Right renal cortex interstitium (tissue), 3 donors: Measurements from ENCODE around the gene WFDC12. TPM values are rescaled to one million over a fixed set of nuclear protein-coding genes. Genes with fewer than 3 reads are reported as not detected.

Experiments used
- DNase-seq, 3 donors: peaks; one replicate each; pipeline ENCODE4 v3.0.0-alpha.2; 2013; ENCODE audit warnings: low read depth in 3 of 3, low spot score in 2 of 3
- polyA plus RNA-seq, 3 donors: library from polyadenylated mRNA; unstranded; fragments of 120-200 nt; gene quantifications; one replicate each; pipeline ENCODE4 v1.2.1, GENCODE V29; 2013; ENCODE audit not compliant: insufficient read length in 3 of 3

WFDC12 gene
- polyA plus RNA-seq, 3 donors: not detected

DNA sequence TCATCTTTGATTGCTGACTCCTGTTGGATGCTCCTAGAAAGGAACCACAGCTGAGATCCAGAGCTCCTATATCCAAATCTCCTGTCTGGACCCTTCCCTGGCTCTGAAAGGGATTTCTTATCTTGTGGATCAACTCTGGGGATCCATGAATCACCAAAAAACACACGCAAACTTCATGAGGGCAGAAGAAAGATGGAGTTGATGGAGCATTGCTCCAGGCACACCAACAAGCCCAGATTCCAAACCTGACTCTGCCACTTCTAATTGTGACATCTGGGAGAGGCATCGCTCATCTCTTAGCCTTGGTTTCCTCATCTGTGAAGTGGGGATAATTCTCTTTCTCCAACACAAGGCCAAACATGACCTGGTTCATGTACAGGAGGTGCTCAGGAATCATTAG, 30.1 kb downstream of the WFDC12 start:
- DNase-seq: no peak

DNA sequence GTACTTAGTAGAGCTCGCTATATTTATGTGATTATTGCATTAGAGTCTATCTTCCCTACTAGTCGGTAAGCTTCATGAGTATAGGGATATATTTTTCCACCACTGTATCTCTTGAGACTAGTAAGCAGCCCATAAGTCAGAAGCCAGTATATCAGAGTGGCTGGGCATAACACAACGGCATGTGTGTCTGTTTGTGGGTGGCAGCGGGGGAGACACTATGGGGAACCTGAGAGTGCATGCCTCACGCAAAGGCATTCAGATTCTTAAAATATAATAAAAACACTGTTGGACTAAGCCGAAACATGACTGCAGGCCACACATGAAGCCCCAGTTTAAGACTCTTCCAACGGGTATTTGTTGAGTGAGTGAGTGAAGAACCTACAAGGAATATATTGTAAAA, 31.4 kb downstream of the WFDC12 start:
- no peak for DNase-seq

- no peak for DNase-seq
These were observed 32.9 kb downstream of the WFDC12 start for GRCh38 chr20:45091366-45091765.

DNA sequence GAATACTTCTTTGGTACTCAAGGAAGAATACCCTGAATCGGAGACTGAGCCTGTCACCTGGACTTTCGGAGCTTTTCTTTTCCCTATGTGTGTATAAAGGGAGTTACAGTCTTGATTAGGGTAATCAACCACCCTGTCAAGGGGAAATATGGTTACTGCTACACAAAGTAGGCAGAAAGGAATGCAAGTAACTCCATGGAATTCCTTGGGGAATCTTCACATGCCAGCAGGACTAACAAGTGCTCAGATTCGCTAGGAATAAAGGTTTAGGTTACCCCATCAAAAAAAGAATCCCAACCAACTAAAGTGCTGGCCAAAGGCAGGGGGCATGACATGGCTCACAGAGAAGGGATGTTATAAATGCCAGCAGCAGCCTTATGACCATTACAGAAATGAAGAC, 33.8 kb downstream of the WFDC12 start:
- no peak for DNase-seq

DNA sequence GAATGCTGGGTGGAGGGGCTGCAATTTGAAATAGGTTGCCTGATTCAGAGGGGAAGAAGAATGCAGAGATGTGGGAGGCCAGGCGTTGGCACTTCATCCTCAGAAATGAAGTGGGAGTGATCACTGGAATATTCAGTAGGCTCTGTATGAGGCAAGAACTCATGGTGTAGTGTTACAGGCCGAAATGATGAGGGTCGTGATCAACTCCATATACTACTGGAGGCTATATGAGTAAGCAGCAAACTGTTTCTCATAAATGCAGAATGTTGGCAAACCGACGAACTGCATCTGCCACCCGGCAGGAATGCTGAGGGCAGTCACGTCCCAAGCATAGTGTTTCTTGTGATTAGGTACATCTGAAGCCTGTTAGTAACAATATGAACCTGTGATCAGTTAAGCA, 36.0 kb downstream of the WFDC12 start:
- DNase-seq: no peak

DNA sequence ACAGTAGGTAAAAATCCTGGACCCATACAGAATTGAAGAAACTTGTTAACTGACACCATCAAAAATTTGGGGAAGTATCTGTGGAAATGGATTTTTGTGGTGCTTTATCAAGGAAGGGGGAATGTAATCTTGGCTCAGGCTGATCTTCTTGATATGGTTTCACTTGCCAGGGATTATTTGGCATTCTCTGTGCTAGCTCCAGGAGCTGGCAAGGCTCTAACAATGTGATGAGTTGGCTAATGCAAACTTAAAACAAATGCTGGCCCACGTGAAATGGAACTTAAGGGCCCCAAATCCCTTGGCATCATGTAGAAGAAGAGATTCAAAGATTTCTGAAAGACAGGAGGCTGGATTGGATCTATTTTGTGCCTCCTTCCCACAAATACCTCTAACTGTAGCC, 36.5 kb downstream of the WFDC12 start:
- no peak for DNase-seq

DNA sequence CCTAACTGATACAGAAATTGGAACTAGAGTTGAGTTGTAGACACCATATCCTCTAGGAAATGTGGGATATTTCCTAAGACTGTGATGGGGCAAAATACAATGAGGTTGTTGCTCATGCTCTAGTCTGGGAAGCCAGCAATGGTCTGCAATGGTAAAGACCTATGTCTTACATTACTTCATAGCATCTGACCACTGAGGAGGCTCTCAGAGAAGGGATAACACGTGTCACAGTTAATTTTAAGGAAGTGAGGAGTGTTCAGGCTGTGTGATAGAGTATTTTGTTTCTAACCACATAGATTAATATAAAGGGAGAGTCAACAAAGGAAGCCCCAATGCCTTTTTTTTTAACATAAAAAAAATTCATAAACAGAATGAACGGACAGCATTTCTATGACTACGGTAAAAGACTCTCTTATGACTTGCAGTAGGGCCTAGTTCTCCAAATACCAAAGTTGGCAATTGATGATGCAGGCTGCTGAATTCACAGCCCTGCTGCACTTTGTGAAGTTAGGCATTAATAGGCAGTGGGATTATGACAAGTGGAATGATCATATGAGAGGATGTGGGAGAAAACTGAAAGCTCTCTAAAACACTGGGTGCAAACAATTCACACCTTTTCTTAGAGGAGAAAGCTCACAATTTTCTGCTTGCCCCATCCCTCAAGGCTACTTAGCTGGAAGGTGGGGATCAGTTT, 37.0 kb downstream of the WFDC12 start:
- no peak for DNase-seq

DNA sequence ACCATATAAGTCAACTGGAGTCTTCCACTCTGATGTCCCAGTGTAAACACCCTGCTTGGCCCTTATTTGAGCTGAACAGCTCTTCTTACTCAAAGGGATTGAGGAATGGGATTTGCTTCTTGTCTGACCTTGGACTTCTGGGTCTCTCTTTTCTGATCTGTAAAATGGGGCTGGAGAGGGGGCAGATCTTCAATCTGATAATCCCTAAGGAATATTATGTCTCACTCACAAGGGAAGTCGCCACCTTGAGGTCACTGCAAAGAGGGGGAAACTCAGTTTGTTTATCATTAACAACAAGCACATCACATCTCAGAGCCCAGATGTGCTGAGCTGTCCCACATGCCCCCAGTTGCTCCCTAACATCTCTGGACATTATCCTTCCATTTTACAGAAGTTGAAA, 38.4 kb downstream of the WFDC12 start:
- no peak for DNase-seq

DNA sequence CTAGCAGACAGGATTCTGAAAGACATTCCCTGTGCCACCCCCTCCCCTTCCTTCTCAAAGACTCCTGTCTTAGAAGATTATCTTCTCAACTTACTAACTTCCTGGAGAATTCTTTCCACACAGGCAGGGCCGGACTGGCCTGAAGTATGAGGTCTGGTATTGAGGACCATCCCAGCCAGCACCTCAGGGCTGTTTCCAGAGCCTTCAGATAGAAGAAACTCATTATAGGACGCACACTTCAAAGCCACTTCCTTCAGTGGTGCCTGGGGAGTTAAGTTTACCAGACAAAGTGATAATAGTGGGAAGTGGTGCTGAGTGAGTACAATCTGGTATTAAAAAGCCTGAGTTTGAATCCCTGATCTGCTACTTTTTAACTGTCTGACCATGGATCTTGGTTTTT, 39.0 kb downstream of the WFDC12 start:
- DNase-seq: no peak

DNA sequence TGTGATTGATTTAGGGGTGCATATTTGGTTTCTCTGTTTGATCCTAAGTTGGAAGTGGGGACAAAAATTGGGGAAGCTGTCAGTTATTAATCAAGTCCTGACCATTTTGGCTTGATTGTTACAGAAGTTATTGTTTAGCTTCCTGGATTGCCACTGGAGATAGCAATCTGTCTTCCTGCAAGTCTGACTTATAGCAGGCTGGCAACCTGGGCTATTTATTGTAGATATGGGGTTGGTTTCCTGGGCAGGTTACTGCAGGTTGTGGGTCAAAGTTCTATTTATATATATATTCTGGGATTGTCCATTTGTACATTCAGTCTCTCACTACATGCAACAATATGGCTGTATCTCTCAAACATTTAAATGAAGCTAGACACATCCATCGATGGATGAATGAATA, 41.1 kb downstream of the WFDC12 start:
- no peak for DNase-seq

- no peak for DNase-seq
These were observed 41.8 kb downstream of the WFDC12 start for GRCh38 chr20:45082468-45082867.

DNA sequence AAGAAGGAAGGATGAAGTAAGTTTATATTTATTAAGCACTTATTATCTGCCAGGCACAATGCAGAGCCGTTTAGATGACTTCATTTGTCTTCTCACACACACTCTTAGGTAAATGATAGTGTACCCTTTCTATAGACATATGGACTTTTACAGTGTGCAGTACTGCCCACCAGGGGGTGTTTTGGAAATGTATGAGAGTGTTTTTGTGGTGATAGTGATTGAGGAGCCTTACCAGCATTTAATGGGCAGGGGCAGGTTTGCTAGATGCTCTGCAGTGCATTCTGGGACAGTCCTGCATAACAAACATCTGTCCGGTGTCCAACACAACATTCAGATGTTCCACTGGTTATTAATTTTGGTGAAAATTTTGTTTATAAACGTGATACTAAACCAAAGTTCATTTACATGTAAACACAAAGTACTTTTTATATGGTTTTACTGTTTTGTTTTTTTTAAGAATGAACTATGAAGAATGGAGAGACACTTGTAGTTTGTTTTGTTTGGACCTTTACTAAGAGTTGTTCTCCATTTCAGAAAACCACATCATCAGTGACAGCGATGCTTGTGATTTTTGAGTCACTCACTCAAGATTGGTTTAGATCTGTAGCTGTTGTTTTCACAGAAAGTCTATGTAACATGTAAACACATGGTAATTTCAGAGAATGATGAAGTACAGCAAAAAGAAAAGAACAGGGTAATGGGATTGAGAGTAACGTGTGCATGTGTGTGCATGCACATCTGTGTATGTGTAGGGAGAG, 43.2 kb downstream of the WFDC12 start:
- no peak for DNase-seq

GRCh38 chr20:45077559-45077958, 46.7 kb downstream of the WFDC12 start:
- no peak for DNase-seq

Other genes starting within 250 kb of the WFDC12 start
- 100 to 1,000 TPM; 236 to 251 (median 240) TPM for gene YWHAB, start 238.8 kb downstream of the WFDC12 start, polyA plus RNA-seq
- 10 to 100 TPM; 20.4 to 36.0 (median 35.8) TPM for gene PABPC1L, start 214.4 kb downstream of the WFDC12 start, polyA plus RNA-seq
- gene TOMM34, start 164.1 kb downstream of the WFDC12 start, polyA plus RNA-seq: 10 to 100 TPM; 42.8 to 45.9 (median 43.9) TPM
- 10 to 100 TPM; 15.6 to 17.5 (median 17.0) TPM for gene STK4, start 158.0 kb downstream of the WFDC12 start, polyA plus RNA-seq
- gene KCNS1, start 23.3 kb downstream of the WFDC12 start, polyA plus RNA-seq: under 1 TPM; 0.33 to 0.64 (median 0.53) TPM
- gene WFDC5, start 9.3 kb downstream of the WFDC12 start, polyA plus RNA-seq: not detected
- gene PI3, start 50.4 kb upstream of the WFDC12 start, polyA plus RNA-seq: not detected
- not detected for gene SEMG1, start 82.6 kb upstream of the WFDC12 start, polyA plus RNA-seq
- under 1 TPM in 1 of 3 donors, not detected in 2; 0.11 TPM for gene SEMG2, start 96.9 kb upstream of the WFDC12 start, polyA plus RNA-seq
- not detected for gene SLPI, start 130.1 kb upstream of the WFDC12 start, polyA plus RNA-seq
- gene RBPJL, start 182.4 kb upstream of the WFDC12 start, polyA plus RNA-seq: not detected
- under 1 TPM; 0.13 to 0.33 (median 0.17) TPM for gene MATN4, start 183.8 kb upstream of the WFDC12 start, polyA plus RNA-seq
- 100 to 1,000 TPM; 163 to 174 (median 172) TPM for gene SDC4, start 224.0 kb upstream of the WFDC12 start, polyA plus RNA-seq
- 10 to 100 TPM; 32.3 to 33.8 (median 33.8) TPM for gene SYS1, start 238.7 kb upstream of the WFDC12 start, polyA plus RNA-seq